ENCODE measurements around the gene LRTM2. TPM values are rescaled to one million over a fixed set of nuclear protein-coding genes. Genes with fewer than 3 reads are reported as not detected.

Gene LRTM2
- total RNA-seq, 1 donor from 2014 or later: not detected

DNA sequence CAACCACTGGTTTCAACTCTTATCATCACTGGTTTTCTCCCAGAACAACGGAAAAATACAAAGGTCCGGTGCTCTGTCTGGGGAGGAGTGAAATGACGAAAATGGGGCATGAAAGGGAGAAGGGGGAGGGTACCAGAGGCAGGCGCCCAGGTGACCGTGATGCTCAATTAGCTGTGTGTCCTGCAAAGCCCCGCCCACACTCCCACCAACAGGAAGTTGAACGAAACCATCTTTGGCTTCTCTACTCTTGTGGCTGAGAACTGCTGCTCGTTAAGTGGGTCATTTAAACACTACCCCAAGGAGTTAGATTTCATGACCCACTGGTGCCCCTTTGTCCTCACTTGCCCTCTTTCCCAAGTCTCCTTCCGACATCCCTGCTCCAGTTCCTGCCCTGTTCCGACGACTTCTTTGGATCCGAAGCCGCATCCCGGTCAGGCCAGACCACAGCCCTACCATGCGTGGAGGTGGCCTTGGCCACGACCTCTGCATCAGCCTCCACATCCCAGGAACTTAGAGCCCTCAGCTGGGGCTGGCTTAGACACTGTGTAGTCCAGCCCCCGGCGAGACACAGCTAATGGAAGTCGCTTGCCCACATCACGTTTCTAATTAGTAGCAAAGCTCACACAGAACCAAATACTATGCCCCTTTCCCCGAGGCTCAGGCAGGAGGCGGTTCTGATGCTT, 11.4 kb upstream of the LRTM2 start:
- TF ChIP-seq, protein P1, sequence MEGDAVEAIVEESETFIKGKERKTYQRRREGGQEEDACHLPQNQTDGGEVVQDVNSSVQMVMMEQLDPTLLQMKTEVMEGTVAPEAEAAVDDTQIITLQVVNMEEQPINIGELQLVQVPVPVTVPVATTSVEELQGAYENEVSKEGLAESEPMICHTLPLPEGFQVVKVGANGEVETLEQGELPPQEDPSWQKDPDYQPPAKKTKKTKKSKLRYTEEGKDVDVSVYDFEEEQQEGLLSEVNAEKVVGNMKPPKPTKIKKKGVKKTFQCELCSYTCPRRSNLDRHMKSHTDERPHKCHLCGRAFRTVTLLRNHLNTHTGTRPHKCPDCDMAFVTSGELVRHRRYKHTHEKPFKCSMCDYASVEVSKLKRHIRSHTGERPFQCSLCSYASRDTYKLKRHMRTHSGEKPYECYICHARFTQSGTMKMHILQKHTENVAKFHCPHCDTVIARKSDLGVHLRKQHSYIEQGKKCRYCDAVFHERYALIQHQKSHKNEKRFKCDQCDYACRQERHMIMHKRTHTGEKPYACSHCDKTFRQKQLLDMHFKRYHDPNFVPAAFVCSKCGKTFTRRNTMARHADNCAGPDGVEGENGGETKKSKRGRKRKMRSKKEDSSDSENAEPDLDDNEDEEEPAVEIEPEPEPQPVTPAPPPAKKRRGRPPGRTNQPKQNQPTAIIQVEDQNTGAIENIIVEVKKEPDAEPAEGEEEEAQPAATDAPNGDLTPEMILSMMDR (conservative IDR thresholded peaks at IDR 0.05; ENCODE audit: low read depth, low read length): no peak
- no peak for DNase-seq (ENCODE audit: low read depth)
- H3K4me3 ChIP-seq (ENCODE audit: low read depth, low read length): no peak overlapping the region

DNA sequence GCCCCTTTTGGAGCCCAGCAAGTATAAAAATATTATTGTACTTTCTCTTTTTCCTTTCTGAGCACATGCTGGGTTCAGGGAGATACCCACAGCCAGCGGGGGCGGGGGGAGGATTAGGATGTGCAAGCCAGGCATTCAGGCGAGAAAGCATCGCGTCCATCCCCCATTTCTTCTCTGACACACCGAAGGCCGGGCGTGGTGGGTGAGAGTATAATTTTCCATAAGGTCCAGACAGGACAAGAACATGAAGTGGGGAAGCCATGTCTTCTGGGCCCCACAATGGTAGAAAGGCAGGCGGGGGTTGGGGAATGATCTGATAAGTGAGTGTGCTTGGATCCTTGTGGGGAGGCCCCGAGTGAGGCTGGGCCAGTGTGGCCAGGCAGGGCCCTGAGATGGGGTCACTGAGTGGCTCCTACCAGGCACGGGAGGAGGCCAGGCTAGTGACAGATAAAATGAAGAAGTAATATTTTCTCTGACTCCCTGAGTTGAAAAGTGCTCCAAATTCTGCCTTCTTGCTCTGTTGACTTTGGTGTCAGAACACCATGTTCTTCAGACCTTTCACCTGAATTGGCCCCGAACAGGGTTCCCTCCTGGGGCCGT, 10.7 kb upstream of the LRTM2 start:
- TF ChIP-seq, protein P1 (conservative IDR thresholded peaks at IDR 0.05; ENCODE audit: low read depth, low read length): no peak
- DNase-seq (ENCODE audit: low read depth): no peak

DNA sequence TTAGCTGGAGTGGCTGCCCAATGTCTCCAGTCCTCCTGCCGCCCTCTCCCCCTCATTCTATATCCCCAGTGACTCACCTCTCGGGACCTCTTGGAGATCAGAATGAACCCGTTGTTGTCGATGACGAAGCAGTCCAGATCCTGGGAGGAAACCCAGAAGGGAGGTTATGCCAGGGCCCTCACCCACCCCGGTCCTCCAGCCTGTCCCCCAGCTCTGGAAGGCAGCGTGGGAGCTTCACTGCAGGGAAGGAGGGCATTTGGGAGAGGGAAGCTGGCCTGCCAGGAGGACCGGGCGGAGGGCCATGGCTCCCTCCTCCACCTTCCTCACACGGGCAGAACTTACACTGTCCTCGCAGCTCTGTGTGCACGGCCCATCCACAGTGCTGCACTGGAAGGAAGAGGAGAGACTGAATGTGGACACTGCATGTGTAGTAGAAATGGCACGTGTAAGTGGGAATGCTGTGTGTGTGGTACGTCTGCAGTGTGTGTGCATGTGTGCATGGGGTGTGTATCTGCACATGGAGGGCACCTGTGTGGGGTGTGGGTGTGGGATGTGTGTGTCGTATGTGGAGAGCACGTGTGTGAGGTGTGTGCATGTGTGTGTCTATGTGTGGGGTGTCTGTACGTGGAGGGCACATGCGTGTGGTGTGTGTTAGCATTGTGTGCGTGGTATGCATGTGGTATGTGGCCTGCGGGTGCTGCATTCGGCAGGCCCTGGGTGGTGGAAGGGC, 10.0 kb upstream of the LRTM2 start:
- H3K4me3 ChIP-seq (ENCODE audit: low read depth, low read length): no peak overlapping the region
- TF ChIP-seq, protein P1 (conservative IDR thresholded peaks at IDR 0.05; ENCODE audit: low read depth, low read length): no peak
- DNase-seq (ENCODE audit: low read depth): no peak

More for the DNA sequence above, 10.7 kb upstream of the LRTM2 start:
- no peak overlapping the region for H3K4me3 ChIP-seq (ENCODE audit: low read depth, low read length)

DNA sequence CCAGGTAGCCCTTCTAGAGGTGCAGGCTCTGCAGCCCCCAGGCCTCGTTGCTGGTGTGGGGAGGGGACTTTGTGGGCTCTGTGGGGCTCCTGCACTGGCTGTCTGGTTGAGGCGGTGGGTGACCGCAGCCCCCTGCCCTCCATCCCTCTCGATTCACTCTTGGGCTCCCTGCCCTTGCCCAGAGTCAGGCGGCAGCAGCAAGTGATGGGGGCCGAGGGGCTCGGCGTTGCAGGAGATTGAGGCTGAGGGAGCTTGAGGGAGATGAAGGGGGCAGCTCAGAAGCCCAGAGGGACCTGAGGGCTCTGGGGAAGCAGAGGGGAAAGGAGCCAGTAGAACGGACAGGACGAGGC, 9.5 kb upstream of the LRTM2 start:
- no peak overlapping the region for H3K4me3 ChIP-seq (ENCODE audit: low read depth, low read length)
- TF ChIP-seq, protein P1 (conservative IDR thresholded peaks at IDR 0.05; ENCODE audit: low read depth, low read length): no peak
- no peak for DNase-seq (ENCODE audit: low read depth)

DNA sequence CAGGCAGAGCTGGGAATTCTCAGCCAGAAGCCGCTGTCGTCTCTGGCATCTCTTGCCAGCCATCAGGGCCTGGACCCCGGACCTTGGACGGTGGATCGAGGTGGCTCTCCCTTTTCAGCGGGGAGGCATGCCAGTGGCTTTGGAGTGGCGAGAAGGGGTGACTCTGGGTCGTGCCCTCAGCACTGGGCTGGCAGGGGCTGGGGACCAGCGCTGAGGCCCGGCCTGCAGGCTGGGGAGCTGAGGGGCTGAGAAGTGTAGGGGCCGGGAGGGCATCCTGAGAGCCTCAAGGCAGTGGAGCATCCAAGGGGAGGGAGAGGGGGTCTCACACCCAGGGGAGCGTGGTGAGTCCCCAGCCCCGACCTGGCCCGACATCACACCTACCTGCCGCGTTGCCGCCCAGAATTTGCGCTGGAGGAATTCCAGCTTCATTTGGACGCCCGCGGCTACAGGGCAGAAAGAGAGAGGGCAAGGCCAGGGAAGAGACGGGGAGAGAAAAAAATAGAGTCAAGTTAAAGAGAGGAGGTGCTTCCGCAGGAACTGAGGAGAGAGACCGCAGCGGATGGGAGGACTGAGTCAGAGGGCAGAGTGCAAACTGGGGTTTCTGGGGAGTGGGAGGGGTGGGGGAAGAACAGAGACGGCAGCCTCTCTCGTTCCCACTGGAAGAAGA, 9.0 kb upstream of the LRTM2 start:
- no peak overlapping the region for H3K4me3 ChIP-seq (ENCODE audit: low read depth, low read length)
- TF ChIP-seq, protein P1 (conservative IDR thresholded peaks at IDR 0.05; ENCODE audit: low read depth, low read length): no peak
- no peak for DNase-seq (ENCODE audit: low read depth)

DNA sequence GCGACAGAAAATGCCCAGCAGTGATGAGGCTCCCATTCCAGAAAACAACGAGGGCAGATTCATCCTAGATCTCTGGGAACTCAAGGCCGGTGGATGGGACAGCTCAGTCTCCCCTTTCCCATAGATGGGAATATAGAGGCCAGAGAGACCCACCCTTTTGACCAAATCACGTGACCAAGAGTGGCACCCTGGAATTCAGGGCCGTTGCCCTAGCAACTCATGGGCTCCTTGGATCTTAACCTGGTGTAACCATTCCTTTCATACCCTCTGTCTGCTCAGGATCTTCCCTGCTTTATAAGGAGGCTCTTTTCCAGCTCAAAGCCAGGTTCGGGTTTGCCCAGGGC, 8.4 kb upstream of the LRTM2 start:
- no peak overlapping the region for H3K4me3 ChIP-seq (ENCODE audit: low read depth, low read length)
- DNase-seq (ENCODE audit: low read depth): no peak
- TF ChIP-seq, protein P1 (conservative IDR thresholded peaks at IDR 0.05; ENCODE audit: low read depth, low read length): no peak

Measured in epithelial cell of proximal tubule (primary cell).